Stimulated activated CD8-positive, alpha-beta memory T cell treated with anti-CD3 and anti-CD28 coated beads, Interleukin-4, amount 100 ng/mL, for 48 hours (primary cell): Measurements from ENCODE around the gene SLC27A3.

ENCODE experiments used
- DNase-seq: peaks from one replicate; pipeline ENCODE4 v3.0.0-alpha.2; 2020

SLC27A3 gene

GRCh38 chr1:153783233-153784190 is 8.3 kb downstream of the SLC27A3 start:
- peak; percentile 95 for DNase-seq

GRCh38 chr1:153786038-153786790 is 11.0 kb downstream of the SLC27A3 start:
- no peak for DNase-seq

- no peak for DNase-seq
These were observed 14.3 kb downstream of the SLC27A3 start for GRCh38 chr1:153789478-153790034.

GRCh38 chr1:153790313-153790965 is 15.2 kb downstream of the SLC27A3 start:
- DNase-seq: no peak

GRCh38 chr1:153790966-153791647 is 15.9 kb downstream of the SLC27A3 start:
- DNase-seq: no peak

GRCh38 chr1:153791648-153792253 is 16.5 kb downstream of the SLC27A3 start:
- DNase-seq: peak; percentile 62

- DNase-seq: no peak
These were observed 17.4 kb downstream of the SLC27A3 start for GRCh38 chr1:153792631-153793041.

- no peak for DNase-seq
These were observed 18.2 kb downstream of the SLC27A3 start for GRCh38 chr1:153793261-153793972.

- DNase-seq: no peak
These were observed 18.9 kb downstream of the SLC27A3 start for GRCh38 chr1:153793973-153794615.

- DNase-seq: no peak
These were observed 19.6 kb downstream of the SLC27A3 start for GRCh38 chr1:153794624-153795329.

GRCh38 chr1:153795330-153795837 is 20.2 kb downstream of the SLC27A3 start:
- no peak for DNase-seq

GRCh38 chr1:153795934-153796785 is 21.0 kb downstream of the SLC27A3 start:
- DNase-seq: no peak

GRCh38 chr1:153796786-153797659 is 21.8 kb downstream of the SLC27A3 start:
- DNase-seq: peak; percentile 93

- no peak for DNase-seq
These were observed 23.2 kb downstream of the SLC27A3 start for GRCh38 chr1:153798468-153798780.

GRCh38 chr1:153799016-153799415 is 23.8 kb downstream of the SLC27A3 start:
- DNase-seq: no peak

- no peak for DNase-seq
These were observed 24.6 kb downstream of the SLC27A3 start for GRCh38 chr1:153799566-153800465.

GRCh38 chr1:153800516-153800915 is 25.3 kb downstream of the SLC27A3 start:
- no peak for DNase-seq
